ENCODE data around the gene LYPD6. TPM values are rescaled to one million over a fixed set of nuclear protein-coding genes. Genes with fewer than 3 reads are reported as not detected.

Gene LYPD6
- total and polyA plus RNA-seq, 2 experiments from 2014 or later, result 4.9 to 12.4 TPM

GRCh38 chr2:149364839-149365238 lies 34.5 kb downstream of the LYPD6 start:
- Histone ChIP-seq H3K79me2 (replicated peaks; ENCODE audit: insufficient read depth) (peaks cover 4% of the 10 kb centered on the region), H3K27me3 (ENCODE audit: insufficient read depth) (no peaks in the 10 kb centered on the region), H3K4me2 (no peak overlapping the region), H3K9me2 (ENCODE audit: insufficient read depth) (peaks cover 22% of the 10 kb centered on the region; the same call in 1 of the 2 replicates), H4K20me1 (replicated peaks; ENCODE audit: insufficient read depth) (no peaks in the 10 kb centered on the region; the same call in 1 of the 2 replicates), H3F3A (replicated peaks; ENCODE audit: low read depth) (no peaks in the 10 kb centered on the region), H2AFZ (no peak overlapping the region), H3K27ac (ENCODE audit: low read depth) (no peak overlapping the region), H3K36me3 (ENCODE audit: insufficient read depth) (no peaks in the 10 kb centered on the region), H3K4me3 (no peak overlapping the region), H3K4me1 (ENCODE audit: insufficient read depth) (peaks cover 32% of the 10 kb centered on the region)
- no peak for TF ChIP-seq ZNF331 (CRISPR knock-in tag; IDR thresholded peaks at IDR 0.05; ENCODE audit: low read depth)
- no peak for TF ChIP-seq POLR2AphosphoS5 (IDR thresholded peaks at IDR 0.05; ENCODE audit: low read depth)
- TF ChIP-seq STAT1 (IDR thresholded peaks at IDR 0.05; ENCODE audit: unreplicated experiment), result no peak
- no peak for TF ChIP-seq REST (IDR thresholded peaks at IDR 0.05; ENCODE audit: unreplicated experiment)
- TF ChIP-seq, protein P1, sequence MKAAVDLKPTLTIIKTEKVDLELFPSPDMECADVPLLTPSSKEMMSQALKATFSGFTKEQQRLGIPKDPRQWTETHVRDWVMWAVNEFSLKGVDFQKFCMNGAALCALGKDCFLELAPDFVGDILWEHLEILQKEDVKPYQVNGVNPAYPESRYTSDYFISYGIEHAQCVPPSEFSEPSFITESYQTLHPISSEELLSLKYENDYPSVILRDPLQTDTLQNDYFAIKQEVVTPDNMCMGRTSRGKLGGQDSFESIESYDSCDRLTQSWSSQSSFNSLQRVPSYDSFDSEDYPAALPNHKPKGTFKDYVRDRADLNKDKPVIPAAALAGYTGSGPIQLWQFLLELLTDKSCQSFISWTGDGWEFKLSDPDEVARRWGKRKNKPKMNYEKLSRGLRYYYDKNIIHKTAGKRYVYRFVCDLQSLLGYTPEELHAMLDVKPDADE (IDR thresholded peaks at IDR 0.05), result no peak
- TF ChIP-seq EZH2phosphoT487 (IDR thresholded peaks at IDR 0.05; ENCODE audit: unreplicated experiment), result no peak
- TF ChIP-seq ZNF114 (CRISPR knock-in tag; IDR thresholded peaks at IDR 0.05), result no peak
- TF ChIP-seq, protein P2, sequence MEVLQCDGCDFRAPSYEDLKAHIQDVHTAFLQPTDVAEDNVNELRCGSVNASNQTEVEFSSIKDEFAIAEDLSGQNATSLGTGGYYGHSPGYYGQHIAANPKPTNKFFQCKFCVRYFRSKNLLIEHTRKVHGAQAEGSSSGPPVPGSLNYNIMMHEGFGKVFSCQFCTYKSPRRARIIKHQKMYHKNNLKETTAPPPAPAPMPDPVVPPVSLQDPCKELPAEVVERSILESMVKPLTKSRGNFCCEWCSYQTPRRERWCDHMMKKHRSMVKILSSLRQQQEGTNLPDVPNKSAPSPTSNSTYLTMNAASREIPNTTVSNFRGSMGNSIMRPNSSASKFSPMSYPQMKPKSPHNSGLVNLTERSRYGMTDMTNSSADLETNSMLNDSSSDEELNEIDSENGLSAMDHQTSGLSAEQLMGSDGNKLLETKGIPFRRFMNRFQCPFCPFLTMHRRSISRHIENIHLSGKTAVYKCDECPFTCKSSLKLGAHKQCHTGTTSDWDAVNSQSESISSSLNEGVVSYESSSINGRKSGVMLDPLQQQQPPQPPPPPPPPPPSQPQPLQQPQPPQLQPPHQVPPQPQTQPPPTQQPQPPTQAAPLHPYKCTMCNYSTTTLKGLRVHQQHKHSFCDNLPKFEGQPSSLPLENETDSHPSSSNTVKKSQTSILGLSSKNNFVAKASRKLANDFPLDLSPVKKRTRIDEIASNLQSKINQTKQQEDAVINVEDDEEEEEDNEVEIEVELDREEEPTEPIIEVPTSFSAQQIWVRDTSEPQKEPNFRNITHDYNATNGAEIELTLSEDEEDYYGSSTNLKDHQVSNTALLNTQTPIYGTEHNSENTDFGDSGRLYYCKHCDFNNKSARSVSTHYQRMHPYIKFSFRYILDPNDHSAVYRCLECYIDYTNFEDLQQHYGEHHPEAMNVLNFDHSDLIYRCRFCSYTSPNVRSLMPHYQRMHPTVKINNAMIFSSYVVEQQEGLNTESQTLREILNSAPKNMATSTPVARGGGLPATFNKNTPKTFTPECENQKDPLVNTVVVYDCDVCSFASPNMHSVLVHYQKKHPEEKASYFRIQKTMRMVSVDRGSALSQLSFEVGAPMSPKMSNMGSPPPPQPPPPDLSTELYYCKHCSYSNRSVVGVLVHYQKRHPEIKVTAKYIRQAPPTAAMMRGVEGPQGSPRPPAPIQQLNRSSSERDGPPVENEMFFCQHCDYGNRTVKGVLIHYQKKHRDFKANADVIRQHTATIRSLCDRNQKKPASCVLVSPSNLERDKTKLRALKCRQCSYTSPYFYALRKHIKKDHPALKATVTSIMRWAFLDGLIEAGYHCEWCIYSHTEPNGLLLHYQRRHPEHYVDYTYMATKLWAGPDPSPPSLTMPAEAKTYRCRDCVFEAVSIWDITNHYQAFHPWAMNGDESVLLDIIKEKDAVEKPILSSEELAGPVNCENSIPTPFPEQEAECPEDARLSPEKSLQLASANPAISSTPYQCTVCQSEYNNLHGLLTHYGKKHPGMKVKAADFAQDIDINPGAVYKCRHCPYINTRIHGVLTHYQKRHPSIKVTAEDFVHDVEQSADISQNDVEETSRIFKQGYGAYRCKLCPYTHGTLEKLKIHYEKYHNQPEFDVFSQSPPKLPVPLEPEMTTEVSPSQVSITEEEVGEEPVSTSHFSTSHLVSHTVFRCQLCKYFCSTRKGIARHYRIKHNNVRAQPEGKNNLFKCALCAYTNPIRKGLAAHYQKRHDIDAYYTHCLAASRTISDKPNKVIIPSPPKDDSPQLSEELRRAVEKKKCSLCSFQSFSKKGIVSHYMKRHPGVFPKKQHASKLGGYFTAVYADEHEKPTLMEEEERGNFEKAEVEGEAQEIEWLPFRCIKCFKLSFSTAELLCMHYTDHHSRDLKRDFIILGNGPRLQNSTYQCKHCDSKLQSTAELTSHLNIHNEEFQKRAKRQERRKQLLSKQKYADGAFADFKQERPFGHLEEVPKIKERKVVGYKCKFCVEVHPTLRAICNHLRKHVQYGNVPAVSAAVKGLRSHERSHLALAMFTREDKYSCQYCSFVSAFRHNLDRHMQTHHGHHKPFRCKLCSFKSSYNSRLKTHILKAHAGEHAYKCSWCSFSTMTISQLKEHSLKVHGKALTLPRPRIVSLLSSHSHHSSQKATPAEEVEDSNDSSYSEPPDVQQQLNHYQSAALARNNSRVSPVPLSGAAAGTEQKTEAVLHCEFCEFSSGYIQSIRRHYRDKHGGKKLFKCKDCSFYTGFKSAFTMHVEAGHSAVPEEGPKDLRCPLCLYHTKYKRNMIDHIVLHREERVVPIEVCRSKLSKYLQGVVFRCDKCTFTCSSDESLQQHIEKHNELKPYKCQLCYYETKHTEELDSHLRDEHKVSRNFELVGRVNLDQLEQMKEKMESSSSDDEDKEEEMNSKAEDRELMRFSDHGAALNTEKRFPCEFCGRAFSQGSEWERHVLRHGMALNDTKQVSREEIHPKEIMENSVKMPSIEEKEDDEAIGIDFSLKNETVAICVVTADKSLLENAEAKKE (CRISPR knock-in tag; IDR thresholded peaks at IDR 0.05), result no peak
- TF ChIP-seq EZH2 (IDR thresholded peaks at IDR 0.05; ENCODE audit: low read depth, unreplicated experiment), result no peak
- no peak for TF ChIP-seq JUNB (IDR thresholded peaks at IDR 0.05; ENCODE audit: unreplicated experiment)
- TF ChIP-seq, protein P3, sequence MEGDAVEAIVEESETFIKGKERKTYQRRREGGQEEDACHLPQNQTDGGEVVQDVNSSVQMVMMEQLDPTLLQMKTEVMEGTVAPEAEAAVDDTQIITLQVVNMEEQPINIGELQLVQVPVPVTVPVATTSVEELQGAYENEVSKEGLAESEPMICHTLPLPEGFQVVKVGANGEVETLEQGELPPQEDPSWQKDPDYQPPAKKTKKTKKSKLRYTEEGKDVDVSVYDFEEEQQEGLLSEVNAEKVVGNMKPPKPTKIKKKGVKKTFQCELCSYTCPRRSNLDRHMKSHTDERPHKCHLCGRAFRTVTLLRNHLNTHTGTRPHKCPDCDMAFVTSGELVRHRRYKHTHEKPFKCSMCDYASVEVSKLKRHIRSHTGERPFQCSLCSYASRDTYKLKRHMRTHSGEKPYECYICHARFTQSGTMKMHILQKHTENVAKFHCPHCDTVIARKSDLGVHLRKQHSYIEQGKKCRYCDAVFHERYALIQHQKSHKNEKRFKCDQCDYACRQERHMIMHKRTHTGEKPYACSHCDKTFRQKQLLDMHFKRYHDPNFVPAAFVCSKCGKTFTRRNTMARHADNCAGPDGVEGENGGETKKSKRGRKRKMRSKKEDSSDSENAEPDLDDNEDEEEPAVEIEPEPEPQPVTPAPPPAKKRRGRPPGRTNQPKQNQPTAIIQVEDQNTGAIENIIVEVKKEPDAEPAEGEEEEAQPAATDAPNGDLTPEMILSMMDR (conservative IDR thresholded peaks at IDR 0.05; ENCODE audit: low read depth in 2 of 2), result no peak
- no peak for TF ChIP-seq CREB1 (CRISPR knock-in tag; IDR thresholded peaks at IDR 0.05; ENCODE audit: low read depth)
- no peak for TF ChIP-seq NANOG (IDR thresholded peaks at IDR 0.05; ENCODE audit: borderline replicate concordance)
- peaks cover 10% of the 10 kb centered on the region; the same call in 2 of the 3 replicates for H3K9me3 Mint-ChIP-seq
- ATAC-seq (no peak), DNase-seq (ENCODE audit: low spot score) (no peak)
- peaks cover 34% of the 10 kb centered on the region for H3K4me1 Mint-ChIP-seq
- H3K27ac Mint-ChIP-seq, result no peak overlapping the region
- H3K4me3 Mint-ChIP-seq, result no peak overlapping the region
- H3K36me3 Mint-ChIP-seq (ENCODE audit: low read depth), result peaks cover 22% of the 10 kb centered on the region
- no peaks in the 10 kb centered on the region for H3K27me3 Mint-ChIP-seq (ENCODE audit: insufficient read depth, low read depth, poor library complexity)

Data from GM23338 (cell line).